Thymus (tissue), 11 donors: ENCODE results near the gene RPL37A. TPM values are rescaled to one million over a fixed set of nuclear protein-coding genes. Genes with fewer than 3 reads are reported as not detected.

Source experiments
- DNase-seq, 9 donors: peaks; one replicate each; pipeline ENCODE4 v3.0.0-alpha.2; 2013; ENCODE audit warnings: low spot score in 9 of 9, low read depth in 6 of 9, missing footprints in 1 of 9
- H3K27ac ChIP-seq, 2 donors: one replicate each; pipeline ENCODE4 v1.5.1; 2013; ENCODE audit warnings: control low read depth in 1 of 2, low read depth in 1 of 2, low read length in 1 of 2, mild to moderate bottlenecking in 1 of 2, moderate library complexity in 1 of 2
- H3K27me3 ChIP-seq, 2 donors: one replicate each; pipeline ENCODE4 v1.5.1; 2013; ENCODE audit warnings: low read length in 1 of 2; ENCODE audit not compliant: control insufficient read depth in 2 of 2, insufficient read depth in 1 of 2
- H3K36me3 ChIP-seq, 2 donors: one replicate each; pipeline ENCODE4 v1.5.1; 2013; ENCODE audit warnings: low read length in 1 of 2, mild to moderate bottlenecking in 1 of 2, moderate library complexity in 1 of 2; ENCODE audit not compliant: control insufficient read depth in 2 of 2, insufficient read depth in 2 of 2
- H3K4me1 ChIP-seq, 2 donors: one replicate each; pipeline ENCODE4 v1.5.1; 2013; ENCODE audit warnings: low read length in 2 of 2; ENCODE audit not compliant: control insufficient read depth in 2 of 2, insufficient read depth in 2 of 2
- H3K4me3 ChIP-seq, 2 donors: one replicate each; pipeline ENCODE4 v1.5.1; 2013; ENCODE audit warnings: low read length in 2 of 2, control low read depth in 1 of 2, mild to moderate bottlenecking in 1 of 2
- H3K9me3 ChIP-seq, 2 donors: one replicate each; pipeline ENCODE4 v1.5.1; 2013; ENCODE audit warnings: low read length in 1 of 2, mild to moderate bottlenecking in 1 of 2; ENCODE audit not compliant: control insufficient read depth in 2 of 2, insufficient read depth in 1 of 2
- WGBS: extraction: QIAGEN DNeasy Blood & Tissue Kit; methylation state at CpG from one replicate; pipeline ENCODE4 v1.1.7; 2013; 5-methylcytosine and 5-hydroxymethylcytosine counted together
- polyA plus RNA-seq: library from polyadenylated mRNA; stranded (reverse); fragments of 200-250 nt; gene quantifications from one replicate; pipeline ENCODE4 v1.2.3, GENCODE V29; 2013
- total RNA-seq: library from RNA; stranded (reverse); fragments of 120-200 nt; gene quantifications from one replicate; pipeline ENCODE4 v1.2.4, GENCODE V29; 2013
- donor health status: healthy.

Gene RPL37A
- total and polyA plus RNA-seq, 2 donors = 5,331 to 5,757 TPM

DNA sequence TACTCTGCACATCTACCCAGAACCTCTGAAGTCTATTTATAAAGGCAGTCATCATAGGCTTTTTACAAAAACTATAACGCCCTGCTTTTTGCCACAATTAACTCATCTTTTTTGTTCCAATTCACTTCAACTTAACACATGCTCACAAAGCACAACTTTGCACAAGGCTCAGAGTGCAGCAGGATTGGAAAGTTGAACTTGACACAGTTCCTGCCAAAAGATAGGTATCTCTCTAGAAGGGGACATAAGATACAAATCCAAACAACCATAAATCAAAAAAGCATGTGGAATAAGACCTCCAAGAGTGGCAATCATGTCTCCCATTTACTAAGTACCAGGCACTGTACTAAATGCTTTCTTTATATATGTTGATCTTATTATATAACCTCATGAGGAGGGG is 36.2 kb downstream of the RPL37A start:
- Histone ChIP-seq H3K9me3 (no peaks in the 10 kb centered on the region), H3K27me3 (no peaks in the 10 kb centered on the region), H3K36me3 (no peaks in the 10 kb centered on the region), H3K4me3 (no peak overlapping the region), H3K4me1 (peaks cover 0 to 24% of the 10 kb centered on the region in 2 donors), H3K27ac (peak overlapping the region in 1 of 2 donors; percentile 27)
- DNase-seq = no peak
- WGBS = 92% methylated on average over 1 of the region's 1 CpG

DNA sequence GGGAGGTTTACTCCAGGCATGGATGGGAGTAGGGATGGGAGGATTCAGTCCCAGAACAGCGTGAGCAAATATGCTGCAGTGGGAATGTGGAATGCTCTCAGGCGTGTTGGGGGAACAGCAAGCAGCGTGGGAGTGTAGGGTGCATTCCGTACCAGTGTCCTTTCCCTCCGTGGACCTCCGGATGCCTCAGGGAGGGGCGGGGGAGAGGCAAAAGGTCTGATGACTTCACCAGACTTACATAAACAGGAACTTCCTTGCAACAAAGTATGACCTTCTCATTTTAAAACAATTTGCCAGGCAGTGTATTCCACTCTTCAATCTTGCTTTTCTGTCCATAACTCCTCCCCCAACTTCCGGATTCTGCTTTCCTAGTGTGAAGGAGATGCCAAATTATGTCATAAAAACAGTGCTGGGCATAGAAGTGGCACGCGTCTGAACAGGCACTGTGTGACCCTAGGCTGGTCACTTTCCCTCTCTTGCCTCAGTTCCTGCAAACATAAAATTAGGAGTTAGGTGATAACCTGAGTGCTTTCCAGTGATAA is 36.9 kb downstream of the RPL37A start:
- Histone ChIP-seq H3K36me3 (no peaks in the 10 kb centered on the region), H3K9me3 (peaks cover 0 to 3% of the 10 kb centered on the region in 2 donors), H3K4me3 (no peak overlapping the region), H3K27ac (peak overlapping the region; percentile 7 to 36), H3K27me3 (no peaks in the 10 kb centered on the region), H3K4me1 (peaks cover 0 to 27% of the 10 kb centered on the region in 2 donors)
- DNase-seq = peak in 2 of 9 donors; percentile 8 to 55
- WGBS = 44% methylated on average over 10 of the region's 10 CpGs

DNA sequence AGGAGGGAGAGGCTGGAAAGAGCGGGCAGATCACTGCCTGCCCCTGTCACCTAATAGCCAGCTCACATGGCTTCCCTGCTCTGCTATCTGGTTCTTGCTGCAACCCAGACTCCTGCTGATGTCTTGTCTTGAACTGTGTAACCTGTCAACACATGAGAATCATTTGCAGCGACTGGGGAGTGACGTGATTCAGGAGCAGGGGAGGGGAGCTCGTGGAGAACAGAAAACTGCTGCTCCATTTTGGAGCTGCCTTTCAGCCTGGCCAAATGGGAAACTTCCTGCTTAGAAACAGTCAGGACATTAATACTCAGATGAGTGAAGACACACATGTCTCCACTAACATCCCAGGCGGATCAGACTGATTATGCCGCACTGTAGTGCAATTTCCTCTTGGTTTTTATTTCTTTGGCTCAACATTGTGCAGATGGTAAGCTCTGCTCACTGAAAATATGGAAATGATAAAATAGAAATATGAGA is 38.1 kb downstream of the RPL37A start:
- Histone ChIP-seq H3K27me3 (no peaks in the 10 kb centered on the region), H3K4me1 (peaks cover 0 to 27% of the 10 kb centered on the region in 2 donors), H3K9me3 (peaks cover 0 to 3% of the 10 kb centered on the region in 2 donors), H3K4me3 (no peak overlapping the region), H3K36me3 (no peaks in the 10 kb centered on the region), H3K27ac (peak overlapping the region; percentile 2 to 47)
- WGBS = 83% methylated on average over 6 of the region's 6 CpGs
- DNase-seq = peak in 1 of 9 donors; percentile 19

DNA sequence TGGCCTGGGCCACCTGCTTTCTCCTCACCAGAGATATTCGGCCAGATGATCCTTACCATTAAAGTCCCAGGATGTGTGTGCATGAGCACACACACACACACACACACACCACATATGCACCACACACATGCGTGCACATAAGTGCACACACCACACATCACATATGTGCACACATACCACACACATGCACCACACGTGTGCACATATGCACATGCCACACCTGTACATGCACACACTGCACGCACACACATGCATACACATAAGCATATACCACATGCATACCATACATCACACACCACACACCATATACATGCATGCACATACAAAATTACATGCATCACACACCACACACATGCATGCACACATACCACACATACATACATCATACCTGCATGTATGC is 38.7 kb downstream of the RPL37A start:
- no peaks in the 10 kb centered on the region for H3K27me3 ChIP-seq
- peaks cover 0 to 27% of the 10 kb centered on the region in 2 donors for H3K4me1 ChIP-seq
- 96% methylated on average over 4 of the region's 4 CpGs for WGBS
- H3K9me3 ChIP-seq = peaks cover 0 to 3% of the 10 kb centered on the region in 2 donors
- H3K36me3 ChIP-seq = no peaks in the 10 kb centered on the region
- no peak overlapping the region for H3K4me3 ChIP-seq
- H3K27ac ChIP-seq = no peak overlapping the region
- DNase-seq = no peak

DNA sequence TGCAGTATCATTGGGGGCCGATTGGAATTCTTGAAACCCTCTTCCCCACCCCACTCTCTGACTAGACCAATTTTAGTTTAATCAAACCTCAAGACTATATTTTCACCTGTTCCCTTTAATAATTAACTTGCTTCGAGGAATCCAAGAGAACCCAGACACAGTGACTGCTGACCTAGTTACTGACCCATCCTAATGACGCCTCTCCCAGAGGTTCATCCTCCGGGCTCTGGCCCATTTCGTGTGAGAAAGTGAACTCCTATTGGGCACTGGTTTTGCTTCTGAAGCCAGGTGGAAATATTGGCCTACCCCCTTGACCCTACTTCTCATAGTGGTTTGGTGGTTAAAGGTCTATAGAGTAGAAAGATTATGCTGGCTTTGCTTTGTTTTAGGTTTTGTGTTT is 39.9 kb downstream of the RPL37A start:
- 88% methylated on average over 5 of the region's 5 CpGs for WGBS
- Histone ChIP-seq H3K27ac (no peak overlapping the region), H3K4me1 (peaks cover 0 to 20% of the 10 kb centered on the region in 2 donors), H3K36me3 (no peaks in the 10 kb centered on the region), H3K4me3 (no peak overlapping the region), H3K27me3 (no peaks in the 10 kb centered on the region), H3K9me3 (peaks cover 0 to 3% of the 10 kb centered on the region in 2 donors)
- no peak for DNase-seq

DNA sequence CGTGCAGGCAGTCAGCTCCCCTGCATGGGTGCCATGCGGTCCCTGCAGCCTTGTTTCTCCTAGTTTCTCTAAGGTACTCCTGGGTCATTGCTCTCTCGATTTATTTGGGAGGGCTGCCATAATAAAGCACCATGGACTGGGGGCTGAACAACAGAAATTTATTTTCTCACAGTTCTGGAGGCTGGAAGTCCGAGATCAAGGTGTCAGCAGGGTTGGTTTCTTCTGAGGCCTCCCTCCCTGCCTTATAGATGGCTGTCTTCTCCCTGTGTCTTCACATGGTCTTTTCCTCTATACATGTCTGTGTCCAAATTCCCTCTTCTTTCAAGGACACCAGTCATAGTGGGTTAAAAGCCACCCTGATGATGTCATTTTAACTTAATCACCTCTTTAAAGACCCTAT is 40.5 kb downstream of the RPL37A start:
- H3K27me3 ChIP-seq = no peaks in the 10 kb centered on the region
- no peak overlapping the region for H3K27ac ChIP-seq
- no peak overlapping the region for H3K4me3 ChIP-seq
- WGBS = 96% methylated on average over 4 of the region's 4 CpGs
- peaks cover 0 to 3% of the 10 kb centered on the region in 2 donors for H3K9me3 ChIP-seq
- peaks cover 0 to 19% of the 10 kb centered on the region in 2 donors for H3K4me1 ChIP-seq
- no peak for DNase-seq
- H3K36me3 ChIP-seq = no peaks in the 10 kb centered on the region

DNA sequence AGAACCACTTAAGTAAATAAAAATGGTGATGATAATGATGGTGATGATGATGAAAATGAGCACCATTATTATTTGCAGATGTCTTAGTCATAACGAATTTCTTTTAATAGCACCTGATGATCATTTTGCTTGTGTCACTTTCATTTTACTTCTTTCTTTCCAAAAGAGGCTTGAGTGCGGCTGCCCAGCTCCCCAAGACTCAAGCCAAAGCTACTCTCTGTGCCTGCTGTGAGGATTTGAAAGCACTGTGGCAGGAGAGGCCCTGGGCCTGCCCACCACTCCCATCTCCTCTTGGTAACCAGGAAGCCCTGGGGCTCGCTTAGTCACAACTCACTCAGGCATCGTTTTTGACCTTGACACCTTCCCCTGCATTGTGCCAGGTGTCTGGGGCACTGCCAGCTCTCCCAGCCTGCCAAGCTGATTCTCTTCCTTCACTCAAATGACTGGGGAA is 41.2 kb downstream of the RPL37A start:
- H3K27me3 ChIP-seq = no peaks in the 10 kb centered on the region
- no peaks in the 10 kb centered on the region for H3K36me3 ChIP-seq
- H3K4me1 ChIP-seq = peaks cover 0 to 19% of the 10 kb centered on the region in 2 donors
- no peak for DNase-seq
- H3K4me3 ChIP-seq = no peak overlapping the region
- WGBS = 76% methylated on average over 4 of the region's 4 CpGs
- H3K9me3 ChIP-seq = peaks cover 0 to 3% of the 10 kb centered on the region in 2 donors
- H3K27ac ChIP-seq = no peak overlapping the region

DNA sequence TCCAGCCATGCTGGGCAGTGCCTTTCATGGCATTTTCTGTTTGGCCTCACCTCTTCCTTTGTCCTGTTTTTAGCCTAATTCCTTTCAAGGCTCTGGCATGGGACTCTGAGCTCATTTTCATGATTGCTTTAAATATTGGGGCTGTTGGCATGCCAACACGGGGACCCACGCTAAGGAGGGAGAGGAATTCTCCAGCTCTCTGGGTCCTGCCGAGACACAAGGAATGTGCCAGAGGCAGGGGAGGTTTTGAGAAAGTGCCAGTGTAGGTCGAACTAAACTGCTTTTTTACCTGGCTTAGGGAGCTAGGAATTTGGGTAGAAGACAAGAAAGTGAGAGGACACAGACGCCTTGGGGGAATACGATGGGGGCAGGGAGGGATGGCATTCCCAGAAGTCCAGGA is 42.3 kb downstream of the RPL37A start:
- no peak overlapping the region for H3K27ac ChIP-seq
- WGBS = 95% methylated on average over 6 of the region's 6 CpGs
- peaks cover 0 to 10% of the 10 kb centered on the region in 2 donors for H3K4me1 ChIP-seq
- H3K4me3 ChIP-seq = no peak overlapping the region
- H3K27me3 ChIP-seq = no peaks in the 10 kb centered on the region
- no peaks in the 10 kb centered on the region for H3K36me3 ChIP-seq
- H3K9me3 ChIP-seq = peaks cover 0 to 3% of the 10 kb centered on the region in 2 donors
- no peak for DNase-seq

DNA sequence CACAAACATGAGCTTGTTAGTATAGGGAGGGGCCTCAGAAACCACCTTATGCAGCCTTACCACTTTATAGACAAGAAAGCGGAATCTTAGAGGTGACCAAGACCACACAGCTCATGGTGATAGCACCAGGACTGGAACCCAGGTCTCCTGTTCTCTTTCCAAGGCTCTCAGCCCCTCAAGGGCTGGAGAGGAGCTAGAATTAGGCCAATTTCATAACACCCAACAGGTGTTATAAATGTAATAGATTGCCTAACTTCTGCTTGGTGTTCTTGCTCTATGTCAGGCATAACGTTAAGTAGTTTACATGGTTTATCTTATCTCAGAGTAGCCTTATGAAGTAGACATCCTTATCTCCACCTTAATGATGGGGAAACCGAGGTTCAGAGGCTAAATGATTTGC is 42.9 kb downstream of the RPL37A start:
- no peaks in the 10 kb centered on the region for H3K27me3 ChIP-seq
- no peak overlapping the region for H3K4me3 ChIP-seq
- peaks cover 0 to 9% of the 10 kb centered on the region in 2 donors for H3K4me1 ChIP-seq
- H3K36me3 ChIP-seq = no peaks in the 10 kb centered on the region
- DNase-seq = no peak
- WGBS = 92% methylated on average over 3 of the region's 3 CpGs
- no peak overlapping the region for H3K27ac ChIP-seq
- H3K9me3 ChIP-seq = peaks cover 0 to 3% of the 10 kb centered on the region in 2 donors
